ENCODE results near the gene APBB1IP.

- TF ChIP-seq CTCF (conservative IDR thresholded peaks at IDR 0.05; ENCODE audit: low read depth, low read length) (no peak), EZH2 (IDR thresholded peaks at IDR 0.05; ENCODE audit: low read length, unreplicated experiment) (no peak), EZH2phosphoT487 (IDR thresholded peaks at IDR 0.05; ENCODE audit: borderline replicate concordance, low read length) (no peak)
These were observed 39.9 kb downstream of the APBB1IP start for GRCh38 chr10:26478061-26478460.

All from PC-3 (cell line).